ENCODE measurements around the gene RNASEH2A. TPM values are rescaled to one million over a fixed set of nuclear protein-coding genes. Genes with fewer than 3 reads are reported as not detected.

Gene RNASEH2A
- total RNA-seq, 1 donor from 2014 or later: 11.1 TPM

DNA sequence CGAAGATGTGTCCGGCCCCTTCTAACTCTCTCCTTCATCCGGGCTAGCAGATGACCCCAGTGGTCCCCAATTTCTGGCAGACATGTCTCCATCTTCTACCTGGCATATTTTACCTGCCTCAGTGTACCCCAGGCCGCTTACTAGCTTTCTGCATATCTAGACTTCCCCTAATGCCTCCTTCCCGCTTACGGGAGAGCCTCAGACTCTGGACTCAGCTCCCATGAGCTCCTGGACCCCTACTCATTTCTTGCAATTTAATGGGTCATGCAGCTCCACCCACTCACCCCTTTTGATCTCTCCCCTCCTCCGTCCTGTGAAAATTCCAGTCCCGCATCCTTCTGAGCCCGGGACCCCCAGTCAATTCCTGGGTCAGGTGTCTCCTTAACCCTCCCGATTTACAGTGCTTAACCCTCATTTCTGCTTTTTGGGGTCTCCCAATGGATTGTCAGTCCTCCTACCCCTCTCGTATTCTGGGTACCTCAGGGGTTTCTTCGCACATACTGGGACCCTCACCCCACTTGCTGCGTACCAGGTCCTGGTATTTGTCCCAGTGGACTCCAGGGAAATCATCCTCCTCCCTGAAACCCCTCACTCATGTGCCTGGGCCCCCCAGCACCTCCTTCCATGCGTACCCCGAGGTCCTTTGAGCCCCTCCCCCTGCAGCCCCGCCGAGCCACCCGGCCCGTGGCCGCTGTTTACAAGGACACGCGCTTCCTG lies 15.6 kb upstream of the RNASEH2A start:
- Histone ChIP-seq H3K36me3 (ENCODE audit: control insufficient read depth, insufficient read depth, low read length) (peaks cover 11% of the 10 kb centered on the region), H3K27me3 (ENCODE audit: control insufficient read depth, insufficient read depth, low read length) (no peaks in the 10 kb centered on the region), H3K4me3 (ENCODE audit: low read depth, low read length) (peak overlapping the region; percentile 98)
- DNase-seq (ENCODE audit: low read depth) (no peak), FAIRE-seq (no peak)
- TF ChIP-seq, protein P1, sequence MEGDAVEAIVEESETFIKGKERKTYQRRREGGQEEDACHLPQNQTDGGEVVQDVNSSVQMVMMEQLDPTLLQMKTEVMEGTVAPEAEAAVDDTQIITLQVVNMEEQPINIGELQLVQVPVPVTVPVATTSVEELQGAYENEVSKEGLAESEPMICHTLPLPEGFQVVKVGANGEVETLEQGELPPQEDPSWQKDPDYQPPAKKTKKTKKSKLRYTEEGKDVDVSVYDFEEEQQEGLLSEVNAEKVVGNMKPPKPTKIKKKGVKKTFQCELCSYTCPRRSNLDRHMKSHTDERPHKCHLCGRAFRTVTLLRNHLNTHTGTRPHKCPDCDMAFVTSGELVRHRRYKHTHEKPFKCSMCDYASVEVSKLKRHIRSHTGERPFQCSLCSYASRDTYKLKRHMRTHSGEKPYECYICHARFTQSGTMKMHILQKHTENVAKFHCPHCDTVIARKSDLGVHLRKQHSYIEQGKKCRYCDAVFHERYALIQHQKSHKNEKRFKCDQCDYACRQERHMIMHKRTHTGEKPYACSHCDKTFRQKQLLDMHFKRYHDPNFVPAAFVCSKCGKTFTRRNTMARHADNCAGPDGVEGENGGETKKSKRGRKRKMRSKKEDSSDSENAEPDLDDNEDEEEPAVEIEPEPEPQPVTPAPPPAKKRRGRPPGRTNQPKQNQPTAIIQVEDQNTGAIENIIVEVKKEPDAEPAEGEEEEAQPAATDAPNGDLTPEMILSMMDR (IDR thresholded peaks at IDR 0.05; ENCODE audit: insufficient read depth, low read length, severe bottlenecking): no peak

- TF ChIP-seq, protein P1 (IDR thresholded peaks at IDR 0.05; ENCODE audit: insufficient read depth, low read length, severe bottlenecking): no peak
- Histone ChIP-seq H3K27me3 (ENCODE audit: control insufficient read depth, insufficient read depth, low read length) (no peaks in the 10 kb centered on the region), H3K36me3 (ENCODE audit: control insufficient read depth, insufficient read depth, low read length) (peaks cover 11% of the 10 kb centered on the region), H3K4me3 (ENCODE audit: low read depth, low read length) (peak within 1 kb of the TSS; percentile 98)
- FAIRE-seq (no peak), DNase-seq (ENCODE audit: low read depth) (peak; percentile 88)
These were observed 14.9 kb upstream of the RNASEH2A start, which contains the start of gene JUNB for GRCh38 chr19:12791345-12792050. Gene JUNB (plus strand): TSS chr19:12791486. CDS start chr19:12791772, 286 bp downstream.

DNA sequence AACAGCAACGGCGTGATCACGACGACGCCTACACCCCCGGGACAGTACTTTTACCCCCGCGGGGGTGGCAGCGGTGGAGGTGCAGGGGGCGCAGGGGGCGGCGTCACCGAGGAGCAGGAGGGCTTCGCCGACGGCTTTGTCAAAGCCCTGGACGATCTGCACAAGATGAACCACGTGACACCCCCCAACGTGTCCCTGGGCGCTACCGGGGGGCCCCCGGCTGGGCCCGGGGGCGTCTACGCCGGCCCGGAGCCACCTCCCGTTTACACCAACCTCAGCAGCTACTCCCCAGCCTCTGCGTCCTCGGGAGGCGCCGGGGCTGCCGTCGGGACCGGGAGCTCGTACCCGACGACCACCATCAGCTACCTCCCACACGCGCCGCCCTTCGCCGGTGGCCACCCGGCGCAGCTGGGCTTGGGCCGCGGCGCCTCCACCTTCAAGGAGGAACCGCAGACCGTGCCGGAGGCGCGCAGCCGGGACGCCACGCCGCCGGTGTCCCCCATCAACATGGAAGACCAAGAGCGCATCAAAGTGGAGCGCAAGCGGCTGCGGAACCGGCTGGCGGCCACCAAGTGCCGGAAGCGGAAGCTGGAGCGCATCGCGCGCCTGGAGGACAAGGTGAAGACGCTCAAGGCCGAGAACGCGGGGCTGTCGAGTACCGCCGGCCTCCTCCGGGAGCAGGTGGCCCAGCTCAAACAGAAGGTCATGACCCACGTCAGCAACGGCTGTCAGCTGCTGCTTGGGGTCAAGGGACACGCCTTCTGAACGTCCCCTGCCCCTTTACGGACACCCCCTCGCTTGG lies 14.1 kb upstream of the RNASEH2A start:
- Histone ChIP-seq H3K27me3 (ENCODE audit: control insufficient read depth, insufficient read depth, low read length) (no peaks in the 10 kb centered on the region), H3K36me3 (ENCODE audit: control insufficient read depth, insufficient read depth, low read length) (peaks cover 13% of the 10 kb centered on the region), H3K4me3 (ENCODE audit: low read depth, low read length) (peak overlapping the region; percentile 98)
- TF ChIP-seq, protein P1 (IDR thresholded peaks at IDR 0.05; ENCODE audit: insufficient read depth, low read length, severe bottlenecking): no peak
- DNase-seq (ENCODE audit: low read depth) (no peak), FAIRE-seq (no peak)

DNA sequence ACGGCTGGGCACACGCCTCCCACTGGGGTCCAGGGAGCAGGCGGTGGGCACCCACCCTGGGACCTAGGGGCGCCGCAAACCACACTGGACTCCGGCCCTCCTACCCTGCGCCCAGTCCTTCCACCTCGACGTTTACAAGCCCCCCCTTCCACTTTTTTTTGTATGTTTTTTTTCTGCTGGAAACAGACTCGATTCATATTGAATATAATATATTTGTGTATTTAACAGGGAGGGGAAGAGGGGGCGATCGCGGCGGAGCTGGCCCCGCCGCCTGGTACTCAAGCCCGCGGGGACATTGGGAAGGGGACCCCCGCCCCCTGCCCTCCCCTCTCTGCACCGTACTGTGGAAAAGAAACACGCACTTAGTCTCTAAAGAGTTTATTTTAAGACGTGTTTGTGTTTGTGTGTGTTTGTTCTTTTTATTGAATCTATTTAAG lies 13.5 kb upstream of the RNASEH2A start:
- Histone ChIP-seq H3K27me3 (ENCODE audit: control insufficient read depth, insufficient read depth, low read length) (no peaks in the 10 kb centered on the region), H3K36me3 (ENCODE audit: control insufficient read depth, insufficient read depth, low read length) (peaks cover 13% of the 10 kb centered on the region), H3K4me3 (ENCODE audit: low read depth, low read length) (peak overlapping the region; percentile 98)
- TF ChIP-seq, protein P1 (IDR thresholded peaks at IDR 0.05; ENCODE audit: insufficient read depth, low read length, severe bottlenecking): no peak
- FAIRE-seq: no peak
- no peak for DNase-seq (ENCODE audit: low read depth)

DNA sequence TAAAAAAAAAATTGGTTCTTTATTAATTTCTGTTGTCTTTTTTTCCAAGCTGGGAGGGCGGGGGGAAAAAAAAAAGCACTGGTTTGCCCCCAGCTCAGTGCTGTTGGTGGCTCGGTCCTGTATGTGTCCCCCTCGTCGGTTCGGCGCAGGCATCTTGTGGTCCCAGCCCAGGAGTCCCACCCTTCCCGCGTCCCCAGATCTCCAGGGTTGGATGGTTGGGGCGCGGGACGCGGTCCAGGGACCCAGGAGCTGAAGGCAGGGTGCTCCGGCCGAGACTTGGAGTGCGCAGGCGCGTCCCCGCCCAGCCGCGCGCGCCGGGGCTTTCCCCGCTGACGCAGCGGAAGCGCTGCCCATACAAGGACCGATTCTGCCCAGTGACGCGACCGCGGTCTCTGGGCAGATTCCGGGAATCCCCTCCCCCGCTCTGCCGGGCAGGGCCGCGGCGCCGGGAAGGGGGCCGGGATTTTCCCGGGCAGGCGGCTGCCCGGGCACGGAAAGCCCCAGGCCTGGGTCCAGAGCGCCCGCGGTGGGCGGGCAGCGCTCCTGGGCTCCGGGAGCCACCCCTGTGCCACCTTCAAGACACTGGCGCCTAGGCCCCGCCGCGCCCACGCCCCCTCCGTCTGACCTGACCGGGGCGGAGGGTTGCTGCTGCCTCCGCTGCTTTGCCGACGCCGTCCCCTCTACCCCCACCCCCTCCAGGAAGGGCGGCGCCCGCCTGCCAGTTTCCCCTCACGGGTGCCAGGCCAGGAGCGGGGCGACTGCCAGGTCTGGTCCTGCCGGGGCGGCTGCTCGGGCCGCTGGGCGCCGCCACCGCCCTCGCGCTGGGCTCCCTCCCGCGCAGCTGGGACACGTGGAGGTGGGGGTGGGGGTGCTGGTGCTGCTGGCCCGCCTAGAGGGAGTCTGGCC lies 12.8 kb upstream of the RNASEH2A start:
- FAIRE-seq (no peak), DNase-seq (ENCODE audit: low read depth) (peak; percentile 89)
- H3K36me3 ChIP-seq (ENCODE audit: control insufficient read depth, insufficient read depth, low read length): peaks cover 13% of the 10 kb centered on the region

More for the DNA sequence above, 12.8 kb upstream of the RNASEH2A start:
- TF ChIP-seq, protein P1 (IDR thresholded peaks at IDR 0.05; ENCODE audit: insufficient read depth, low read length, severe bottlenecking): no peak
- Histone ChIP-seq H3K27me3 (ENCODE audit: control insufficient read depth, insufficient read depth, low read length) (no peaks in the 10 kb centered on the region), H3K4me3 (ENCODE audit: low read depth, low read length) (peak overlapping the region; percentile 98)
